ENCODE results near the gene ALPL. TPM values are rescaled to one million over a fixed set of nuclear protein-coding genes. Genes with fewer than 3 reads are reported as not detected.
A peak's percentile ranks its signal among the peaks of the same experiment; 100 is the strongest.

The ALPL gene
- total RNA-seq, 1 experiment from 2014 or later: 84.8 TPM

GRCh38 chr1:21511579-21512522 is 2.6 kb downstream of the ALPL start:
- no peak overlapping the region for H2BK15ac ChIP-seq (ENCODE audit: low read depth, low read length)
- no peak overlapping the region for H2BK5ac ChIP-seq (ENCODE audit: insufficient read length, low read length)
- H3K79me2 ChIP-seq (ENCODE audit: insufficient read depth, low read length): peaks cover 7% of the 10 kb centered on the region; the same call in 1 of the 2 replicates
- no peak overlapping the region for H2AK5ac ChIP-seq (ENCODE audit: insufficient read length, low read length)
- H3K56ac ChIP-seq (ENCODE audit: insufficient read length, low read depth, low read length): no peak overlapping the region
- Mint-ChIP-seq H3K9me3 (no peaks in the 10 kb centered on the region; a peak in 1 of 5 replicates), H3K27me3 (ENCODE audit: low read depth) (peaks cover 20% of the 10 kb centered on the region), H3K4me1 (peaks cover 37 to 45% of the 10 kb centered on the region in 2 experiments), H3K4me3 (0 out of 5 replicates have a peak overlapping the region, but pooled peaks of 1 of the 2 experiments have one; percentile 41), H3K36me3 (ENCODE audit: insufficient read depth in 1 of 3, low read depth in 3 of 3) (peaks cover 0 to 14% (median 11%) of the 10 kb centered on the region in 3 experiments; a peak in 4 of 7 replicates), H3K27ac (peak overlapping the region in 1 of 3 experiments; percentile 44; a peak in 2 of 7 replicates)
- H4K91ac ChIP-seq (ENCODE audit: insufficient read length, low read depth, low read length): no peak overlapping the region
- H3K27ac ChIP-seq (ENCODE audit: insufficient read length, low read depth, low read length): no peak overlapping the region
- DNase-seq: no peak
- H3T11ph ChIP-seq (ENCODE audit: low read length): no peak overlapping the region
- no peak overlapping the region for H4K5ac ChIP-seq (ENCODE audit: insufficient read length, low read depth, low read length)
- H3K4ac ChIP-seq (ENCODE audit: low read depth, low read length): no peak overlapping the region
- H3K4me2 ChIP-seq (ENCODE audit: insufficient read depth, insufficient read length, low read length): no peak overlapping the region
- peaks cover 3% of the 10 kb centered on the region; the same call in 1 of the 2 replicates for H3K27me3 ChIP-seq (ENCODE audit: insufficient read depth, low read length)
- H3K4me1 ChIP-seq (ENCODE audit: insufficient read depth, low read length): peaks cover 4% of the 10 kb centered on the region; the same call in 1 of the 2 replicates
- peaks cover 11% of the 10 kb centered on the region for H3K23me2 ChIP-seq (ENCODE audit: insufficient read length, low read depth, low read length, poor library complexity, severe bottlenecking)
- no peak overlapping the region for H3K18ac ChIP-seq (ENCODE audit: insufficient read length, low read depth, low read length)
- TF ChIP-seq CTCF (conservative IDR thresholded peaks at IDR 0.05): no peak
- H4K20me1 ChIP-seq (ENCODE audit: control insufficient read depth, insufficient read depth, insufficient read length): no peaks in the 10 kb centered on the region
- H2BK20ac ChIP-seq (ENCODE audit: low read depth, low read length, poor library complexity, severe bottlenecking): no peak overlapping the region
- no peak overlapping the region for H2BK12ac ChIP-seq (ENCODE audit: insufficient read length, low read depth, low read length)
- no CpG with 5 or more reads among the region's 11 CpGs for WGBS (ENCODE audit: extremely low coverage, insufficient read length, low lambda C conversion rate)
- H3K79me1 ChIP-seq (ENCODE audit: insufficient read depth, low read depth, low read length, poor library complexity, severe bottlenecking): no peaks in the 10 kb centered on the region
- H3K9ac ChIP-seq (ENCODE audit: extremely low read depth, insufficient read length, low read length): no peak overlapping the region
- no peak overlapping the region for H2AFZ ChIP-seq (ENCODE audit: low read length)
- no peak overlapping the region for H2BK120ac ChIP-seq (ENCODE audit: low read depth, low read length, poor library complexity, severe bottlenecking)
- no peak overlapping the region for H4K8ac ChIP-seq (replicated peaks; ENCODE audit: insufficient read length, low read depth, low read length)
- H3K9me3 ChIP-seq (ENCODE audit: control insufficient read depth, low read depth, low read length): no peaks in the 10 kb centered on the region
- no peak overlapping the region for H3K14ac ChIP-seq (ENCODE audit: insufficient read depth, low read length)
- H3K23ac ChIP-seq (ENCODE audit: insufficient read length, low read depth, low read length): no peak overlapping the region
